ENCODE data around the gene VSTM2B.
"Not testable (repeated sequence)": the region's sequence is repeated elsewhere in the genome, so short reads cannot be mapped to it uniquely, and the experiment has no call there.

Gene VSTM2B

DNA sequence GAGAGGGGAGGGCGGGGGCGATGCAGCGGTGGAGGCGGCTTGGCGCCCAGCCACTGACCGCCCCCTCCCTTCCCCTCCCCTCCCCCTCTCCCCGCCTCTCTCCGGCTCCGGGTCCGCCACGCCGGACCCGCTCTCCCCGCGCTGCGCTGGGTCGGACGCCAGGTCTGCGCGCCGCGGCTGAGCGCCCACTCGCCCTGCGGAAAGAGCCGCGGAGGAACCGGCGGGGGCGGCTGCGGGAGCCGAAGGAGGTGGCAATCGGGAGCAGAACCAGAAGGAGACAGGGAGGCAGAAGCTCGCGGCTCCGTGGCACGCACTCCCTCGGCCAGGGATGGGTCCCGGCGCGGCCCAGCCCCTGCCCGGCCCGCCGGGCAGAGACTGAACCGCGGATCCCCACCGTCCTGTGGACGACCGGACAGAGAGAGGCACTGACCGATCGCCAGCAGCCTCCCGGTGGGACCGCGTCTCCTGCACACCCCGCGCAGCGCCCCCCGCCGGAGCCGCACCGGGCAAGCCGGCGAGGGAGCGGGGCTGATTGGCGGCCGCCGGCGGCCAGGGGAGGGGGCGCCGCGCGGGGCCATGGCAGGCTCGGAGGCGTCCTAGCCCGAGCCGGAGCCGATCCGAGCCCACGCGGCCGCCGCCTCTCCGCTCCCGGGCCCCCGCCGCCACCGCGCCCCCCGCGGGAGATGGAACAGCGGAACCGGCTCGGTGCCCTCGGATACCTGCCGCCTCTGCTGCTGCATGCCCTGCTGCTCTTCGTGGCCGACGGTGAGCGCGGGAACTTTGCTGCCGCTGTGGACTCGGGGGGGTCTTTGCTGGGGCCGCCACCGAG is at the start of gene VSTM2B:
Gene VSTM2B, plus strand, starts transcription at position 94 of the 829 bp plus-strand sequence. Its CDS starts 590 bp downstream, at position 684.
- DNase-seq: no peak

DNA sequence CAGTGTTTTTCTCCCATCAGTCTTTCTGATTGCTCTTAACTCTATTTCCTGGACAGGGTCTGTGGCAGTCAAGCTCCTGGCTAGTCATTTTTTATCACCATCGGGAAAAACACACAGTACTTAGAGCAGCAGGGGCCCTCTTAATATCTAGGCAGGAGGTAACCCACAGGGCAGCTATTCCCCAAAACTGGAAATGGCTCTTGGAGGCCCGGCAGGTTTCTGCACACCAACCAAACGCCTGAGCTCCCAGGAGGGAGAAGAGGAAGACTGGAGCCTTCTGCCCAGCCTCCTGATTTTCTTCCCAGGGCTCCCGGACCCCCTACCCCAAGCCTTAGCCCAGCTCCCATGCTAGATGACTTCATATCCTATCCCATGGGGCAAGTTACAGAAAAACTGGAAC is 49.3 kb upstream of the VSTM2B start:
- no peak for DNase-seq

DNA sequence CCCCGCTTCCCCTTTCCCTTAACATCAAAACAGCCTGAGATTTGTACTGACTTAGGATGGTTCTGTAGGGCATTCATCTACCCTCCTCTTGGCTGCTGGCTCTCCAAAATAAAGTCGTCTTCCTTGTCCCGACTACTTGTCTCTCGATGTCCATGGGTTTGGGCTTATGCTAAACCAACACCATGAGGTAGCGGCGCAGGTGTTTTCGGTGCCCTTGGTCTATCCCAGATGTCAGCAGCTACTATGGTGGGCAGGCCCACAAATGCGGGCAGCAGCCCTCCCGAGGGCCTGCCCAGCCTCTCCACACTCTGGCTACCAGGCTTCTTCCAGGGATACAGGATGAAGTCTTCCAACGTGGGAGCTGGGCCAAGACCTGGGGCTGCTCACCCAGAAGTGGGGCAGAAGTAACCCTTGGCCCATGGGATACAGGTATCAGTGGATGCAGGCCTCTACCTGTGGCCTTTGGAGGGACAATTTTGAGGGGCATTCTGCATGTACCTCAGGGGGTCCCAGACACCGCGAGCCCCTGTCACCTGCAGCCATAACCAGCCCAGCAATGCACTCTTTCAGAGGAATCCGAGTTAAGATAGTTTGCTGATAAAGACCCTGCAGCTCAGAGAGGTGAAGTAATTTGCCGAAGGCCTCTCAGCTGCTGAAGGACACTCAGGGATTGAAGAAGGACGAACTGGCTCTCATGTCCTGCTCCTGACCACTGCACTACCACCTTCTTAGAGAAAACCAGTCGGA is 47.8 kb upstream of the VSTM2B start:
- DNase-seq: no peak

DNA sequence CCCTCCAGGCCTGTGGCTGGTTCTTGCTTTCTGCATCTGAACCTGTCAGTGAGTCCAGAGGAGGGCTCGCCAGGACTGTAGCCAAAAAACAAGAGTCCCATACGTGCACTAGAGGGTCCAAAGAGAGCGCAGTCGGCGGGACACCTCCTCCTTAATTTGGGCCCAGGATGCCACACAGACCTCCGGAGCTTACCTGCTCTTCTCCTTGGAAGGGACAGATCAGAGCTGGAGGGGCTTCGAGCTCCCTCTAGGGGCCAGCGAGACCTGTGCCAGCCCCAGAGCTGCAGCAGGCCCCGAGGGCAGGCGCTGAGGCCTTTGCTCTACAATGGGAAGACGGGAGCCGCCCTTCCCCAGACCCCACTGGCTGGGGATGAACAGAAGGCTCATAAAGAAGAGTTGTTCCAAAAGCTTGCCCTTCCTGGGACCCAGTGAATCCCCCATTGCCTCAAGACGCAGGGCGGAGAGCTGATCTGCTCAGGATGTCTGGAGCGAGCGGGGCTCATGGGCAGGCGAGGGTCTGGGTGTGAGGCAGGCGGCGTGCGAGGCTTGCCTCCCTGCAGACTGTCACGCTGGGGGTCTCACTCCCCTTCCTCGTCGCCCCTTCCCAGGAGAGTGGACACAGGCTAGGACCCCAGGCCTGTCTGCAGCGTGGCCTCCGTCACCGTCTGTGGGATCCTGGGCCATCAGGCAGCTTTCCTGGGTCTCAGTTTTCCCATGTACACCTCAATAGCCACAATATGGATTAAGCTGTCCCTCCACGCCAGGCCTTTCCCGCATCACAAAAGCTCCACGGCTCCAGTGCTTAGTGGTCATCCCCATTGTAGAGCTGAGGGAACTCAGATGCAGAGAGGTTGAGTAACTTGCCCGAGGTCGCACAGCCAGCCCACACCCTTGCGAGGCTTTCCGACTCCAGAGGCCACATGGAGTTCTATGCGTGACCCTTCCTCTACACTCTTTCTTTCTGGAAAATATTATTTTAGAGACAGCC is 46.9 kb upstream of the VSTM2B start:
- no peak for DNase-seq

- no peak for DNase-seq
These were observed 45.9 kb upstream of the VSTM2B start for GRCh38 chr19:29479941-29480340.

GRCh38 chr19:29480507-29480906 is 45.3 kb upstream of the VSTM2B start:
- no peak for DNase-seq

DNA sequence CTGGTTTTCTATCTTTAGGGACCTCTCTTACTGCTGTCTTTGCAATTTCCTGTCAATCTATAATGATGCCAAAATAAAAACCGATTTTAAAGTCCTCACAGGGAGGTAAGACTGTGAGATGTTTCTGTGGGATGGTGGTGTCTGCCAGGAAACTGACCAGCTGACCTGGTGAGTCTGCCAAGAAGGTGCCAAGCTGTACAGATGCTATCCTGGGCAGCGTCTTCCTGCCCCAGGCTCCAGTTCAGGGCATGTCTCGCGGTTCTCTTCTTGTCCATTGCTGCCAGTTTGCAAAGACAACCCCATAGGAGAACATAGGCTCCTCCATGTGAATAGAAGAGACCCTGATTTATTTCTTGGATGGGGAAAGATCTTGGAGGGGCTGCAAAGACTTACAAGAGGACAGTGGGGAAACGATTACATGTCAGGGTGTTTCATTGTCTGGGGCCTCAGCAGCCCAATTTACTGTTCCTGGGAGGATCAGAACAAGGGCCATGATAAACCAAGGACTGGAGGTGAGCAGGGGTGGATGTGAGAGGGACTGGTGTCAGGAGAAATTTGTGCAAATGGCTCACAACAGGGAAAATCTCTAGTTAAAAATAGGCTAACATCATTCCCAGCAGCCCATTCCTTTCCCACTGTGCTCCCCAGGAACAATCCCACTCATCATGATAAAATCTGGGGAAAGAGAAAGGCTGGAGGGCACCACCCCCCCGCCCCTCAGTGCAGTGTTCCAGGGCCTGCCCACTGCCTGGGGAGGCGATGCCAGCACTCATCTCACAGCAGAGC is 42.7 kb upstream of the VSTM2B start:
- no peak for DNase-seq

GRCh38 chr19:29483641-29483920 is 42.2 kb upstream of the VSTM2B start:
- DNase-seq: no peak

- no peak for DNase-seq
These were observed 41.7 kb upstream of the VSTM2B start for GRCh38 chr19:29483944-29484581.

GRCh38 chr19:29484876-29485275 is 40.9 kb upstream of the VSTM2B start:
- DNase-seq: no peak

DNA sequence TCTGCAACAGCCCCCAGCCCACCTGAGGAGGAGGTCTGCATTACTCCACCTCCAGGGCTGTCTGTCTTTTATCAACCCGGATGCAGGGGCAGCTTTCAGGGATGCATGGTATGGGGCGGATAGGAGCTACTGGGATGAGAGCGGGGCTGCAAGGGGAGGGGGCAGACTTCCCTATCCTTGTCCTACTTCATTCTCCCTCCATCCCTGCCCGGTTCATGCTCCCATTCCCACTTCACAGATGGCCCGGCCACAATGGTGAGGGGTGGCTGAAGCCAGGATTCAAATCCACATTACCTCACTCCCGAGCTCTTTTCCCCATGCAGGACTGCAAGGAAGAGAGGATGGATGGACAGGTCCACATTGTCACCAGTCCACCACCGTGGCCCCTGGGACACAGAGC is 40.5 kb upstream of the VSTM2B start:
- no peak for DNase-seq

- DNase-seq: not testable (repeated sequence)
These were observed 38.8 kb upstream of the VSTM2B start for GRCh38 chr19:29486961-29487360.

DNA sequence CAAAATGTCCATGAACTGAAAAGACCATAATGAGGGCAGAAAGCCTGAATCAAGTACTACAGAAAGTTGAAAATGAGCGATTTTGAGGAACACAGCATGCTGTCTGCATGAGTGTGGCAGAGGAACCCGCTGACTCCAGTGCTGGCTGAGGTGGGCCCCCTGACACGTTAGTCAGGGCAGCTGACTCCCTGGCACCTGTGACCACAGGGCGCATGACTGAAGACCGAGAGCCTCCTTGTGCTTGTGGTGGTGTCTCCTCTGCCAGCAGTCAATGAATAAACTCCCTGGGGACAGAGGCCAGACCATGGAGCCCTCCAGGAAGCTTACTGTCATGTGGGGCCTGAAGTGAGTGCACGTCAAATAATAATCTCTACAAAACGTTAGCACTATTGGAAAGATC is 38.4 kb upstream of the VSTM2B start:
- DNase-seq: no peak

GRCh38 chr19:29488316-29488715 is 37.5 kb upstream of the VSTM2B start:
- DNase-seq: no peak

DNA sequence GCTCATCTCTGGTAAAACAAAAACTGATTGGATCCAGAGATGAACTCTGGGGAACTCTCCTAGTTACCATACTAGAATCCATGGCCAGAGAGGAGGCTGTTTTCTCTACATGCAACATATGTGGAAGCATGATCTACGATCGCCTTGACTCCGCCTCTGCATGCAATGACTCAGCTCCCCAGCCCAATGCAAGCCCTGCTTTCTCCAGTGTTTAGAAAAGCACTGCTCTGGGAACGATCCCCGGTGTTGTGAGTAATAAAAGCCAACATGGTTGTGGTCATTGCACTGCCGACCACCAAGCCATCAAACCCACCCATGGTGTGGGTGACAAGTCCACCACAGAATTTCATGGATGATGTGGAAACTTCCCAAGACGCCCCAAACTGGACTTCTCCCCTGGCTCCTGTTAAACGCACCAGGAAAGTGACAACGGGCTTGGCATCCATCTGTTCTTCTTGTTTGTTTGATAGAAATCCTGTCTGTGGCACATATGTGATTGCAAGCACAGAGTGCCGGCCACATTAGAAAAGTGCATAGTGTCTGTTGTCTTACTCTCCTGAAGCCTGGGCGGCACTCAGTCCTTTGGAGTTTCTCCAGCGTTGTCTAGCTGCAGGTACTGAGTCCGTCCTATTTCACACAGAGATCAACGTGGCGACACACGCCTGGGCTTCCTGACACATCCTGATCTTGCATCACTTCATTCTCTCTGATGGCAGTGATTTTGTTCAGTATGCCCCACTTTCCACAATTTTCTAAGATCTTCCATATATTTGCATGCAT is 36.4 kb upstream of the VSTM2B start:
- DNase-seq: no peak

DNA sequence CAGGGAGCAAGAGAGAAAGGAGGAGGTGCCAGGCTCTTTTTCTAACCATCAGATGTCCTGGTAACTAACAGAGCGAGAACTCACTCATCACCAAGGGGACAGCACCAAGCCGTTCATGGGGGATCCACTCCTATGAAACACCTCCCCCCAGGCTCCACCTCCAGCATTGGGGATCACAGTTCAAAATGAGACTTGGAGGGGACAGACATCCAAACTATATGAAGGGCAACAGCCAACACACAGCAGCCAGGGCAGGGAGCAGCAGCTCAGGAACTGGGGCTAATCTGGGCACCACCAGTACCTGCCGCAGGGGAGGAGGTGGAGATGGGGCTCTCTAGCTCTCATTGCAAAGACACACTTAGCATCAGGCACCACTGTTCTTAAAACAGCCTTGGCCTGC is 34.3 kb upstream of the VSTM2B start:
- no peak for DNase-seq

GRCh38 chr19:29491995-29492577 is 33.7 kb upstream of the VSTM2B start:
- DNase-seq: no peak

DNA sequence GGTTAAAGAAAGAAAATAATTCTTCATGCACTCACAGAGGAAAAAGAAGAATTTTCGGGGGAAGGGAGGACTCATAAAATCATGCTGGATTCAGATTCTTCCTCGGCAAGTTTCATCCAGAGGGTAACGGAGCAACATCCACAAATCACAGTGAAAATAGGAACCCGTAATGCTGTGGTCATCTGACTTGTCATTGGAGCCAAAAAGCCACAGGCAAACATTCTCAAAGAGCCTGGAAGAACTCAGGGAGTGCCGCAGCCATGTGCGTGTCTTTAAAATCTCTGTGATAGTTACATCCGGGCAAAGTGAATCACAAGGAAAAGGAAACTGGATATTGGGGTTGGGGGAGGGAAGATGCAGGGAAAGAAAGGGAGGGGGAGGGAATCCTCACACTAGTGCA is 33.0 kb upstream of the VSTM2B start:
- no peak for DNase-seq

DNA sequence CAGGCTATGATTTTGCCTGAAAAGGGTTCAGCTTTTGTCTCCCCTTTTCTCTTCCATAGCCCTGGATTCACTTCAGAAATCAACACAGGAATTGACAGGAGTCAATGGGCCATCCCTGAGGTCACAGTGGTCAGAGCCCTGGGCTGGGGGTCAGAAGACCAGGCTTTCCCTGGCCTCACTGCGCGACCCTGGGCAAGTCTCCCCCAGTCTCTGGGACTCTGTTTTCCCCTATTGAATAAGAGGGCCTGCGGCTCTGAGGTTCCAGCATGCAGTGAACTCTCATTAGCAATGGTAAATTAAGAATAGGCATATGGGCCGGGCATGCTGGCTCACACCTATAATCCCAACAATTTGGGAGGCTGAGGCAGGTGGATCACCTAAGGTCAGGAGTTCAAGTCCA is 30.7 kb upstream of the VSTM2B start:
- no peak for DNase-seq

DNA sequence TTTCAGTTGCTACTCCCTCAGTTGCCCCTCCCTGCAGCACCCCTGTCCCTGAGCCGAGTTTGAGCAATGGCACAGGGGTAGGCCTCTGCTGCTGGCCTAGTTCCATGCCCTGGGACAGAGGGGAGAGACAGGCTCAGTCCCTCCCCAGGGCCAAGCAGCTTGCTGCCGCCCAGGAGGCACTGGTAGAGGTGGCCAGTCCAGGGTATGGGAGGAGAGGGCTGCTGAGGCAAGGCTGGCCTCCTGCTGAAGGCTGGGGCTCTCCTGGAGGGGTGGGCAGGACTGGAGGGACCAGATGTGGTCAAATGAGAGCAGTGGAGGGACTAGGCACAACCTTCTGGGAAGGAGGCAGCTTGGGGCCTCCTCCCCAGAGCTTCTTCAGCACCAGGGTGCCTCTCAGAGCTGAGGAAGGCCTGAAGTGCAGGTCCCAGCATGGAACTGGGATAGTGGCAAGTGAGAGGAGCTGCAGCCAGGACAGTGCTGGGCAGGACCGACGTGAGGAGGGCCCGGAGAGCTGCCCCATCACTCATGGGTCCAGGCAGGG is 29.8 kb upstream of the VSTM2B start:
- no peak for DNase-seq

Measured in stimulated activated CD4-positive, alpha-beta T cell treated with anti-CD3 and anti-CD28 coated beads, Interleukin-4, amount 100 ng/mL, for 24 hours (primary cell).